Naive thymus-derived CD8-positive, alpha-beta T cell (primary cell): ENCODE results near the gene GMFB. TPM values are rescaled to one million over a fixed set of nuclear protein-coding genes. Genes with fewer than 3 reads are reported as not detected.
"Not testable (repeated sequence)": the region's sequence is repeated elsewhere in the genome, so short reads cannot be mapped to it uniquely, and the experiment has no call there.

Source experiments
- ATAC-seq, 2 donors: fragments of 150-1000 bp; cut with Tn5 transposase in 1 of 2; sonication (Bioruptor Pico), chemical (Tn5 transposase) in 1 of 2; 1 replicate in 1 of 2; 2 replicates in 1 of 2; pipeline ENCODE4 v1.10.0; 2021; ENCODE audit warnings: mild to moderate bottlenecking in 2 of 2, moderate library complexity in 2 of 2
- POLR2A ChIA-PET: fragments of 350-600 bp; sonication (Branson Sonifier 250); formaldehyde crosslinking; loops from one replicate; lab custom pipeline; 2021; ENCODE audit warnings: antibody characterized with exemption; lab: Charles Lee
- DNase-seq, 10 donors: peaks; one replicate each; pipeline versions ENCODE4 v3.0.0 to v3.0.0-alpha.2; 2020 to 2022
- H3K27ac Mint-ChIP-seq, 10 donors: one replicate each; pipeline ENCODE4 v1.8.0; 2020 to 2022; ENCODE audit warnings: mild to moderate bottlenecking in 10 of 10, mixed read lengths in 10 of 10, moderate library complexity in 4 of 10, inconsistent platforms in 1 of 10
- H3K27me3 Mint-ChIP-seq, 5 donors: one replicate each; pipeline ENCODE4 v1.8.0; 2021 to 2022; ENCODE audit warnings: mixed read lengths in 5 of 5
- H3K36me3 Mint-ChIP-seq, 3 donors: one replicate each; pipeline ENCODE4 v1.8.0; 2020 to 2022; ENCODE audit warnings: mixed read lengths in 3 of 3, mild to moderate bottlenecking in 2 of 3, inconsistent platforms in 1 of 3
- H3K4me1 Mint-ChIP-seq, 4 donors: one replicate each; pipeline ENCODE4 v1.8.0; 2021 to 2022; ENCODE audit warnings: mixed read lengths in 4 of 4
- H3K4me3 Mint-ChIP-seq, 10 donors: one replicate each; pipeline ENCODE4 v1.8.0; 2020 to 2022; ENCODE audit warnings: mild to moderate bottlenecking in 10 of 10, mixed read lengths in 10 of 10, moderate library complexity in 6 of 10, inconsistent platforms in 1 of 10
- H3K9me3 Mint-ChIP-seq, 9 donors: one replicate each; pipeline ENCODE4 v1.8.0; 2020 to 2022; ENCODE audit warnings: mixed read lengths in 9 of 9, mild to moderate bottlenecking in 3 of 9, inconsistent platforms in 1 of 9, moderate library complexity in 1 of 9
- polyA plus RNA-seq, 3 donors: library from polyadenylated mRNA; unstranded; fragments of 300-500 nt; fragmentation: Illumina TruSeq; gene quantifications; one replicate each; pipeline ENCODE4 v1.2.3, GENCODE V29; 2021
- total RNA-seq, 8 experiments: library from RNA in 2 of 8; stranded (reverse) in 2 of 8; gene quantifications; one replicate each; pipeline ENCODE4 v1.2.3 and lab custom pipeline; 2021 to 2026

Gene GMFB
- total and polyA plus RNA-seq, 5 experiments from 2014 or later, result 9.2 to 38.3 (median 13.9) TPM

DNA sequence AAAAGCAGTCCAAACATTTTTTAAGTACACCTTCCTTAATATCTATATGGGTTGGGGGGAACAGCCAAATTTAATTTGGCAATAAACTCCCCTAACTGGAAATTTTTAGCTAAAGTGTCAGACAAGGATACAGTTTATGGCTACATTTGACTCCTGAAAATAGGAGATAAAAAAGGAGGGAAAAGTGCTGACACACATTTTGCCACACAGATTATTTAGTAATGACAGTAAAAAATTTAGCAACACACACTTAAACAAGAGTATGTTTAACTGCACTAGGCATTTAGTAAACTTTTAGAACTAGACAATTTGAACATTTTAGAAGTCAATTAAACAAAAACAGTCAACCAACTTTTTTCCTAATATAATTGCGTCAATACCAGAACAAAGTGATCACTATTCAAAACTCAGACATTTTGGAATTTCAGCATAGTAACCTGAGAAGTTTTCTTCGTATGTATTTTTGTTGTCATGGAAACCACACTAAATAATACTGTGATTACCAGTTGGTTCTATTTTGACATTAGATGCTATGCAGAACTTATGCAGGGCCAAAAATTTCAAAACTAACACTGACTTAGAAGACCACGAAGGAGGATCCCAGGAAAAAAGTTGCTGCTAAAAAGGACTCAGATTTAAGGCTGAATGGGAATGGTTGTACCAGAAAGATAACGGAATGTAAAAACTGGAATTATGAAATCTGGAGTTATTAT, 13.4 kb downstream of the GMFB start:
- Mint-ChIP-seq H3K4me1 (peaks cover 0 to 1% (median 0%) of the 10 kb centered on the region in 4 donors), H3K4me3 (no peak overlapping the region), H3K27me3 (no peaks in the 10 kb centered on the region), H3K27ac (peak overlapping the region in 3 of 10 donors; percentile 1 to 54 (median 22)), H3K9me3 (no peaks in the 10 kb centered on the region), H3K36me3 (peaks cover 0 to 70% (median 17%) of the 10 kb centered on the region in 3 donors)
- POLR2A ChIA-PET, result no interaction called here
- ATAC-seq, result no peak
- DNase-seq, result no peak

DNA sequence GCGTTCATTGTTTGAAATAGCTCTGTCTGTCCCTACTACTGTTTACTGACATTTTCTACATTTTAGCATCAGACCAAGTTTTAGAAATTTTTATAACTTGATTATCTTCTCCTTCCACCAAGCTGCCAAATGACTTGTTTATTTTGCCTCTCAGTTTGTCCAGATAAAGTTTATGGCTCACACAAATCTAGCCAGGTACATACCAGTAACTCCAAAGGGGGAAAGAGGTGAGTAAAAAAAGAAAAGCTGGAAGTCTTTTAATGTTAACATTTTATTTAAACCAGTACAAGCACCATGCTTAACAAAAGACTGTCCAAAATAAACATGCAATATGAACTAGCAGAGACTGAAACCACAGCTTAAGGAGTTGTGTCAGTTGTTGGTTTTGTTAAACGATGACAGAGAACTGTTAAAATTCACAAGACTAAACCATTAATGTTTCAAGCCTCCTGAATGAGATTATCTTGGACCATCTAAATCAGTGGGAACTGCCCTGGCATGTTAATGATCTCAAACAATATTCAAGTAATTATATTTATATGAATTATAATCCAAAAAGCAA, 14.5 kb downstream of the GMFB start:
- H3K36me3 Mint-ChIP-seq, result peaks cover 0 to 60% (median 18%) of the 10 kb centered on the region in 3 donors
- H3K4me3 Mint-ChIP-seq, result no peak overlapping the region
- no peaks in the 10 kb centered on the region for H3K9me3 Mint-ChIP-seq
- no peak overlapping the region for H3K27ac Mint-ChIP-seq
- peaks cover 0 to 3% (median 0%) of the 10 kb centered on the region in 4 donors for H3K4me1 Mint-ChIP-seq
- ATAC-seq (no peak), DNase-seq (no peak)
- POLR2A ChIA-PET, result no interaction called here
- no peaks in the 10 kb centered on the region for H3K27me3 Mint-ChIP-seq

DNA sequence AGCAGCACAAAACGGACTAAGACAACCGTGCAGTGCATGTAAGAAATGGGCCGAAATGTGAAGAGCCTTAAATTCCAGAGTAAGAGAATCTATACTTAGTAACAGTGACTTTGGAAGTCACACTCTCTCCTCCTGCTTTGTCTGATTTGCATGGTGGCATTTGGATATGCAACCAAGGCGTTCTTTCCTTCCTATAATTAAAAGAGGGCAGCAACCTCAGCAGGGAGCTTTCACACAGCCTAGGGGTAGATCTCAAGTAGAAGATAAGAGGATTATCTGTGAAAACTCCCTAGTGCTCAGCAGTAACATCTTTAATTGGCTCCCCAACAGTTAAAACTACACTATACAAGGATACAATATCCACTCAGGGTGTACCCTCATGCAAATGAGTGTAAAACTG, 16.5 kb downstream of the GMFB start:
- no peak overlapping the region for H3K4me3 Mint-ChIP-seq
- peaks cover 3 to 10% (median 8%) of the 10 kb centered on the region in 9 donors for H3K9me3 Mint-ChIP-seq
- ATAC-seq (no peak), DNase-seq (no peak)
- POLR2A ChIA-PET, result no interaction called here
- no peaks in the 10 kb centered on the region for H3K27me3 Mint-ChIP-seq
- peaks cover 0 to 3% (median 0%) of the 10 kb centered on the region in 4 donors for H3K4me1 Mint-ChIP-seq
- H3K36me3 Mint-ChIP-seq, result peaks cover 12 to 51% (median 32%) of the 10 kb centered on the region in 3 donors
- H3K27ac Mint-ChIP-seq, result peak overlapping the region in 1 of 10 donors; percentile 66

DNA sequence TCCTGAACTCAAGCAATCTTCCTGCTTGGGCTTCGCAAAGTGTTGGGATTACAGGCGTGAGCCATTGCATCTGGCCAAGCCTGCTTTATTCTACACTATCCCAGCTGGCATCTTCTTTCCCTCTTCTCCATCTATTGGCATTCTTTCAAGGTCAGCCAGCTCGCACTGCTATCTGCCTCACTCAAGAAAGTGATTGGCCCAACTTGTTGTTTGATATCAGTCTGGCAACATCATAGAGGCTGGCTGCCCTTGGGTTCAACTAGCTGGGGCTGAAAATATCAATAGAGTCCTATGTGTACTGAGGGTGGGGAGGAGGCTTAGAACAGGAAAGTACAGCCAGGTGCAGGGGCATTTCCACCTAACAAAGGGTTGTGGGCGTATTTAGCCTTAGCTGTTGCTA, 17.1 kb downstream of the GMFB start:
- no peak overlapping the region for H3K4me3 Mint-ChIP-seq
- no peak for DNase-seq
- H3K27me3 Mint-ChIP-seq, result no peaks in the 10 kb centered on the region
- peaks cover 0 to 3% (median 0%) of the 10 kb centered on the region in 4 donors for H3K4me1 Mint-ChIP-seq
- no peak overlapping the region for H3K27ac Mint-ChIP-seq
- peaks cover 18 to 46% (median 35%) of the 10 kb centered on the region in 3 donors for H3K36me3 Mint-ChIP-seq
- peaks cover 3 to 16% (median 13%) of the 10 kb centered on the region in 9 donors for H3K9me3 Mint-ChIP-seq
- ATAC-seq, result no peak
- POLR2A ChIA-PET, result no interaction called here

DNA sequence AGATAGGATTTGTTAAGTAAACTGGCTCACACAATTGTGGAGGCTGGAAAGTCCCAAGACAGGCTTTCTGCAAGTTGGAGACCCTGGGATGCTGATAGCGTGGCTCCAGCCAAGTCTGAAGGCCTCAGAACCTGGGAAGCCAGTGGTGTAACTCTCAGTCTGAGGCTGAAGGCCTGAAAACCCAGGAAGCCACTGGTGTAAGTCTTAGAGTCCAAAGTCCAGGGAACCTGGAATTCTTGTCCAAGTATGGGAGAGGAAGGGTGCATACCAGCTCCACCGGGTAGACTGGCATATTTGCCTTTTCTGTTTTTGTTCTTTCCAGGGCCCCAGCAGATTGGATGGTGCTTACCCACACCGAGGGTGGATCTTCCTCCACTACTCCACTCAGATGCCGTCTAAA, 18.1 kb downstream of the GMFB start:
- H3K27ac Mint-ChIP-seq, result no peak overlapping the region

DNA sequence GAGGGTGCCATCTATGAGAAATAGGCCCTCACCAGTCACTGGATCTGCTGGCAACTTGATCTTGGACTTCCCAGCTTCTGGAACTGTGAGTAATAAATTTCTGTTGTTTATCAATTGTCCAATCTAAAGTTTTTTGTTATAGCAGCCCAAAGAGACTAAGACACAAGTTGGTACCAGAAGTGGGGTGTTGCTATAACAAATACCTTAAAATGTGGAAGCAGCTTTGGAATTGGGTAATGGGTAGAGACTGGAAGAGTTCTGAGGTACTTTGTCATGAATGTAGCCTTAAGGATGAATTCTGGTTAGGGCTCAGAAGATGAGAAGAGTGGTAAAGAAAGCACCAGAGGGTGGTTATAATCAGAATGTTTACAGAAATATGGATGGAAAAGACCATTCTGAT, 21.5 kb downstream of the GMFB start:
- Mint-ChIP-seq H3K36me3 (peaks cover 13 to 28% (median 18%) of the 10 kb centered on the region in 3 donors), H3K27ac (no peak overlapping the region), H3K4me1 (peaks cover 0 to 3% (median 0%) of the 10 kb centered on the region in 4 donors), H3K27me3 (no peaks in the 10 kb centered on the region), H3K9me3 (peaks cover 3 to 18% (median 13%) of the 10 kb centered on the region in 9 donors), H3K4me3 (no peak overlapping the region)
- ATAC-seq, result no peak
- DNase-seq, result no peak
- POLR2A ChIA-PET, result interaction anchor here (0.6 kb wide), 1 partner anchor 22 kb away, joined by 7 read pairs; no protein-coding TSS in a partner anchor

More for the DNA sequence above, 18.1 kb downstream of the GMFB start:
- ATAC-seq (no peak), DNase-seq (no peak)
- POLR2A ChIA-PET, result no interaction called here
- Mint-ChIP-seq H3K4me3 (no peak overlapping the region), H3K27me3 (no peaks in the 10 kb centered on the region), H3K36me3 (peaks cover 18 to 37% (median 31%) of the 10 kb centered on the region in 3 donors), H3K9me3 (peaks cover 3 to 18% (median 13%) of the 10 kb centered on the region in 9 donors), H3K4me1 (peaks cover 0 to 3% (median 0%) of the 10 kb centered on the region in 4 donors)

DNA sequence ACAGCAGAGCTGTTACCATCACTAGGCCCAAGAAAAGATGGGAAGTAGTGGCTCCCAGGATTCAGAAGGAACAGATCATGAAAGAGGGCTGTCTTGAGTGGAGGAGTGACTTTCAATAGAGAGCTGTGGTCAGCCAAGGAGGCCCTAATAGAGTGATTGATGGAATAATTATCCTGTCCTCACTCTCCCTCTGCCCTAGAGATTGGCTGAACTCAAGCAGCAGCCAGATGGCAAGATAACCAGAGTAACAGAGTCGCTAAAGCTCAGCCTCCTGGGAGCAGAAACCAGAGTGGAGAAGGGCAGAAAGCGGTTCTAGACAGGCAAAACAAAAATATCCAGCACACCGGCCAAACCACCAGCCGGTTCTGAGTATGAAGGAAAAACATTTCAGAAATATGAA, 23.1 kb downstream of the GMFB start:
- Mint-ChIP-seq H3K9me3 (peaks cover 3 to 18% (median 13%) of the 10 kb centered on the region in 9 donors), H3K27me3 (no peaks in the 10 kb centered on the region), H3K4me1 (peaks cover 0 to 3% (median 0%) of the 10 kb centered on the region in 4 donors), H3K4me3 (no peak overlapping the region), H3K27ac (peak overlapping the region in 1 of 10 donors; percentile 27), H3K36me3 (peaks cover 6 to 24% (median 18%) of the 10 kb centered on the region in 3 donors)
- DNase-seq, result no peak
- POLR2A ChIA-PET, result no interaction called here
- no peak for ATAC-seq

DNA sequence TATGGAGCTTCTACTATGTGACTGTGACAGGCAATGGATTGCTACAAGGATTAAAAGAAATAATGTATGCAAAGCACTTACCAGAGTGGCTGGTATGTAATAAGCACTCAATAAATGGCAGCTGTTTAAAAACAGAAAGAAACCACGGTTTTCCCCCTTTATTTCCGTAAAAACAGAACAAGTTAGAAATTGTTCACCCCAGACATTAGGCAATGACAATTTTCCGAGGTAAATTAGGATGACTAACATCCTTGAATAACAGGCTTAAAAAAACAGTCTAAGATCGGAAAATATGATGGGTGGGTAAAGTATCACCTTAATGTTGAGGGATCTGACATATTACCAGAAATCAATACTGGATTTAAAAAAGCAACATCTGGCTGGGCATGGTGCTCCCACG, 26.7 kb downstream of the GMFB start:
- peaks cover 0 to 14% (median 3%) of the 10 kb centered on the region in 9 donors for H3K9me3 Mint-ChIP-seq
- POLR2A ChIA-PET, result no interaction called here
- H3K27me3 Mint-ChIP-seq, result no peaks in the 10 kb centered on the region
- ATAC-seq, result no peak
- H3K4me1 Mint-ChIP-seq, result no peaks in the 10 kb centered on the region
- no peak overlapping the region for H3K27ac Mint-ChIP-seq
- no peak for DNase-seq
- no peak overlapping the region for H3K4me3 Mint-ChIP-seq
- peaks cover 0 to 4% (median 3%) of the 10 kb centered on the region in 3 donors for H3K36me3 Mint-ChIP-seq

DNA sequence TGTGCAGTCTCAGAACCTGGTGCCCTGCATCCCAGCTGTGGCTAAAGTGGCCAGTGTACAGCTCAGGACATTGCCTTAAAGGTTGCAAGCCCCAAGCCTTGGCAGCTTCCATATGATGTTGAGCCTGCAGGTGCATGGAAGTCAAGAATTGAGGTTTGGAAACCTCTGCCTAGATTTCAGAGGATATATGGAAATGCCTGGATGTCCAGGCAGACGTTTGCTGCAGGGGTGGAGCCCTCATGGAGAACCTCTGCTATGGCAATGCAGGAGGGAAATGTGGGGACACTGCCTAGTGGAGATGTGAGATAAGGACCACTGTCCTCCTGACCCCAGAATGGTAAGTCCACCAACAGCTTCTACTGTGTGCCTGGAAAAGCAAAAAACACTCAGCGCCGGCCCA, 29.7 kb downstream of the GMFB start:
- DNase-seq (no peak), ATAC-seq (no peak)
- peaks cover 0 to 7% (median 0%) of the 10 kb centered on the region in 9 donors for H3K9me3 Mint-ChIP-seq
- POLR2A ChIA-PET, result no interaction called here
- no peaks in the 10 kb centered on the region for H3K27me3 Mint-ChIP-seq
- H3K27ac Mint-ChIP-seq, result no peak overlapping the region
- peaks cover 0 to 3% (median 0%) of the 10 kb centered on the region in 3 donors for H3K36me3 Mint-ChIP-seq
- no peaks in the 10 kb centered on the region for H3K4me1 Mint-ChIP-seq
- H3K4me3 Mint-ChIP-seq, result no peak overlapping the region

DNA sequence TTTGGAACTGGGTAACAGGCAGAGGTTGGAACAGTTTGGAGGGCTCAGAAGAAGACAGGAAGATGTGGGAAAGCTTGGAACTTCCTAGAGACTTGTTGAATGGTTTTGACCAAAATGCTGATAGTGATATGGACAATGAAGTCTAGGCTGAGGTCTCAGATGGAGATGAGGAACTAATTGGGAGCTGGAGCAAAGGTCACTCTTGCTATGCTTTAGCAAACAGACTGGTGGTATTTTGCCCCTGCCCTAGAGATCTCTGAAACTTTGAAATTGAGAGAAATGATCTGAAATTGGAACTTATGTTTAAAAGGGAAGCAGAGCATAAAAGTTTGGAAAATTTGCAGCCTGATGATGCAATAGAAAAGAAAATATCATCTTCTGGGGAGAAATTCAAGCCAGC, 30.2 kb downstream of the GMFB start:
- H3K27me3 Mint-ChIP-seq, POLR2A ChIA-PET, ATAC-seq, H3K9me3 Mint-ChIP-seq, H3K36me3 Mint-ChIP-seq, H3K27ac Mint-ChIP-seq, H3K4me1 Mint-ChIP-seq, H3K4me3 Mint-ChIP-seq, DNase-seq: not testable (repeated sequence)

DNA sequence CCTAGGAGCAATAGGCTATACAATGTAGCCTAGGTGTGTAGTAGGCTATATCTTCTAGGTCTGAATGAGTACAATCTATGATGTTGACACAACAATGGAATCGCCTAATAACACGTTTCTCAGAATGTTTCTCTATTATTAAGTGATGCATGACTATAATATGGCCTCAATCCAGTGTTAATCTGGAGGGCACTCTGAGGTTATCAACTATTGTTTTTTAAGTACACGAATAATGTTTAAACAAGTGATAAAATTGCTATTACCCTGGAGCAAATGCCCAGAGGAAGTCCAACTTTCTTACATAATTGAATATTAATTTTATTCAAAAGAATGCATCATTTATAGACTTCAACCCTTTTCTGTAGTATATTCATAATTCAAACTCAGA, 31.2 kb downstream of the GMFB start:
- peaks cover 0 to 7% (median 0%) of the 10 kb centered on the region in 9 donors for H3K9me3 Mint-ChIP-seq
- peaks cover 0 to 3% (median 0%) of the 10 kb centered on the region in 3 donors for H3K36me3 Mint-ChIP-seq
- POLR2A ChIA-PET, result no interaction called here

DNA sequence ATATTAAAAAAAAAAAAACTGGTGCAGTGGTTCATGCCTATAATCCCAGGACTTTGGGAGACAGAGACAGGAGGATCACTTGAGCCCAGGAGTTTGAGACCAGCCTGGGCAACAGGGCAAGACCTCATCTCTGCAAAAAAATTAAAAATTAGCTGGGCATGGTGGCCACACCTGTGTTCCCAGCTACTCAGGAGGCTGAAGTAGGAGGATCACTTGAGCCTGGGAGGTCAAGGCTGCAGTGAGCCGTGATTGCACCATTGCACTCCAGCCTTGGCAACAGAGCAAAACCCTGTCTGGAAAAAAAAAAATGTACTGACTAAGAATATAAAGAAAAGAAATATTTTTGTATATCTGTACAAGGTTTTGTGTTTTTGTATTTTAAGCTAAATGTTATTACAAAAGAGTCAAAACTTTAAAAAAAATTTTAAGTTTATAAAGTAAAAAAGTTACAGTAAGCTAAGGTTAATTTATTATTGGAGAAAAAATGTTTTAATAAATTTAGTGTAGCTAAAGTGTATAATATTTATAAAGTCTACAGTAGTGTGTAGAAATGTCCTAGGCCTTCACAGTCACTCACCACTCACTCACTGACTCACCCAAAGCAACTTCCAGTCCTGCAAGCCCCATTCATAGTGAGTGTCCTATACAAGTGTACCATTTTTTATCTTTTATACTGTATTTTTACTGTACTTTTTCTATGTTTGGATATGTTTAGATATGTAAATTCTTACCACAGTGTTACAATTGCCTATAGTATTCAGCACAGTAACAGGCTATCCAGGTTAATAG, 31.8 kb downstream of the GMFB start:
- H3K36me3 Mint-ChIP-seq, H3K4me1 Mint-ChIP-seq, H3K9me3 Mint-ChIP-seq, H3K27me3 Mint-ChIP-seq, H3K4me3 Mint-ChIP-seq, POLR2A ChIA-PET, DNase-seq, ATAC-seq, H3K27ac Mint-ChIP-seq: not testable (repeated sequence)

More for the DNA sequence above, 31.2 kb downstream of the GMFB start:
- DNase-seq (no peak), ATAC-seq (no peak)
- no peaks in the 10 kb centered on the region for H3K27me3 Mint-ChIP-seq
- no peak overlapping the region for H3K27ac Mint-ChIP-seq
- no peak overlapping the region for H3K4me3 Mint-ChIP-seq
- H3K4me1 Mint-ChIP-seq, result no peaks in the 10 kb centered on the region

DNA sequence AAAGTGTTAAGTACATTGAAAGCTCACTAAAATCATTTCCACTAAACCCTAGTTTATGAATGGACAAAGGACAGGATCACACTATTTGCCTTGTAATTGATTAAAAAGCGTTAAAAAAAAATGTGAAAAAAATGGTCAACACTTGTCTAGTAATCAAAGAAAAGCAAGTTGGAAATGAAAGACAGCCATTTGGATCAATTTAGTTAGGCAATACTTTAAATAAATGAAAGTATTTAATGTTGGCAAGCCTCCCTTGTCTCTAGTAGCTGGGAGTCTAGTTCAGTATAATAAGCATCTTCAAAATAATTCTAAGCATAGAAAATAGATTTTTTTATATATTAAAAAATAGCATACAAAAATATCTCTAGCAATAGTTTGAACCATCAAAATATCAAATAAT, 33.4 kb downstream of the GMFB start:
- no peak for ATAC-seq
- no peak for DNase-seq
- POLR2A ChIA-PET, result no interaction called here
- Mint-ChIP-seq H3K36me3 (peaks cover 0 to 3% (median 0%) of the 10 kb centered on the region in 3 donors), H3K4me3 (no peak overlapping the region), H3K9me3 (peaks cover 0 to 7% (median 0%) of the 10 kb centered on the region in 9 donors), H3K27me3 (no peaks in the 10 kb centered on the region), H3K4me1 (peaks cover 0 to 3% (median 0%) of the 10 kb centered on the region in 4 donors), H3K27ac (no peak overlapping the region)
